GM18502 (cell line): Measurements from ENCODE around the gene PTPRM.

Source experiments
- ATAC-seq: cut with Tn5 transposase; IDR thresholded peaks from one replicate; pipeline ENCODE4 v1.9.1; 2021; ENCODE audit warnings: mild to moderate bottlenecking; ENCODE audit not compliant: unreplicated experiment, poor library complexity

PTPRM gene

GRCh38 chr18:7749510-7749981 lies 182.4 kb downstream of the PTPRM start:
- ATAC-seq, result no peak

GRCh38 chr18:7750095-7750663 lies 183.1 kb downstream of the PTPRM start:
- ATAC-seq, result no peak

DNA sequence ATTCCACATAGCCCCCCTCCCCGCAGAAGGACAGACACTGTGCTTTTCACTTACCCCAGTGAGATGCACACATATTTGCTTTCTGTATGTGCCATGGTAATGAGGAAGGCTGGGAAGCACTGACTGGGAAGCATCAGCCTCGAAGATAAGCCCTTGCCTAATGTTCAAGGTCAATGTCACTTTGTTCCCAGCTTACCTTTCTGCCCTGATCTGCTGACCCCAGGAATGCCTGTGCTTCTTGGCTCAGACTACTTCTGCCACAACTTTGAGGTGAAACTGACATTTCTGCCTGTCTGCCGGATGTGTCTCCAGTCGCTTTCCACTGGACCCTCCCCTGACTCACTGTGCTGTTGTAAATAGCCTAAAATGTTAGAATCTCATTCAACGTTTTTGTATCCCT lies 183.8 kb downstream of the PTPRM start:
- no peak for ATAC-seq

GRCh38 chr18:7754258-7754657 lies 187.1 kb downstream of the PTPRM start:
- ATAC-seq, result no peak

DNA sequence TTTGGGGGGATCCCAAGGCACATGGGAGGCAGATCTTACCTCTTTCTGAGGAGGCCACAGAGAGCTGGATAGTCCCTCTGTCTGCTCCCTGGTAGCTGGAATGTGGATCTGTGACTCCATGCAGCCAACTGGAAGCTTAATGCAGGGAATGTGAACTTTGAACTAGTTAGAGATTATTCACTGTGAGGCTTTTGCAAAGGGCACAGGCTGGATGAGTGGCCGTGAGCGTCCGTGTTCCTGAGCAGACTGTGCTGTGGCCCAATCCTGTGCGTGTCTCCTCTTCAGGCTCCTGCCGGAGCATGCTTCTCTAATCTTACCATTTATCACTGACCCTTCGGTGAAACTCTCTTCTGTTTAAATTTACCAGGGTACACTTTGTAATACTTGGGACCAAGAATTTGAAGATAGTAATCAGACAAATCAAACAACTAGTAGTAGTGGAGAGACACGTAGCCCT lies 187.6 kb downstream of the PTPRM start:
- no peak for ATAC-seq

- ATAC-seq, result no peak
These were observed 188.8 kb downstream of the PTPRM start for GRCh38 chr18:7755753-7756475.

- ATAC-seq, result no peak
These were observed 190.1 kb downstream of the PTPRM start for GRCh38 chr18:7757175-7757574.

- ATAC-seq, result no peak
These were observed 191.6 kb downstream of the PTPRM start for GRCh38 chr18:7758764-7759163.

DNA sequence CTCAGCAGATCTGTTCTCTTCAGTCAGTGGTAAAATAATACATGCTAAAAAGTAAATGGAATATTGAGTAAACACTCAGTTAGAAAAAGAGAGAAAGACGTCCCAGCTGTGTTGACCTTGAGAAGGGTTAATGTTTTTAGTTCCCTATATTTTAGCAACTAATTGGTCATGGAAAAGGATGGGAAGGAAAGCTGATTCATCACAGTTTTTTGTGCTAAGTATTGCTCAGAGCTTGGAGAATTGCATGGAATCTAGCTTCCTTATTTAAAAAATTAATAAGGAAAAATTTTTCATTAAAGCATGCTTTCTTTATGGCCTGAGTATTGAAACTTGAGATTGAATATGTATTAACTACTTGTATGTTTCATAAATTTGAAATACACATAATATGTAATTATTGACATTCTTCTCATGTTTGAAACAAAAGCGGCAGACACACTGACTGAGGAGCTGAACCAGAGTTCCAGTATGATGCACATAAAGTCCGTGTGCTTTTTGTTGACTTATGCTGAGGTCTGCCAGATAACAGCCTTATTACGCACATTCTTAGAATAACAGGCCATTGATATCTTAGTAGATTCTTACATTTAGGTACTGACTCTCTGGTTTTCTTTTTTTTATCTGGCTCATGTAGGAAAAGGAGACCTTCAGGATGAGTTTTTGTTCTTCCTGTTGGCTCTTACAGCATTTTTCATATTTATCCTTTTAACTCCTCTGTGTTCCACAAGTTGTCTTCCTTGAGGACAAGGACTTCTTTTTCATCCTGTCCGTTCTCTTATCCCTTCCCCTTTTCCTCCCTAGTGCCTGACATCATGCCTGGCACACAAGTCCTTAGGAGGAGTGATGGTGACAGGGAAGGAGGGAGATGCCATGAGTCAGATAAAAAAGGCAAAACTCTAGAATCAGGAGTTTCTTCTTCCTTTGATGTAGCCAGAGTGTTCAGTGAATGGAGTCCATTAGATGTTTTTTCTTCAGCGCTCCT lies 194.1 kb downstream of the PTPRM start:
- no peak for ATAC-seq

DNA sequence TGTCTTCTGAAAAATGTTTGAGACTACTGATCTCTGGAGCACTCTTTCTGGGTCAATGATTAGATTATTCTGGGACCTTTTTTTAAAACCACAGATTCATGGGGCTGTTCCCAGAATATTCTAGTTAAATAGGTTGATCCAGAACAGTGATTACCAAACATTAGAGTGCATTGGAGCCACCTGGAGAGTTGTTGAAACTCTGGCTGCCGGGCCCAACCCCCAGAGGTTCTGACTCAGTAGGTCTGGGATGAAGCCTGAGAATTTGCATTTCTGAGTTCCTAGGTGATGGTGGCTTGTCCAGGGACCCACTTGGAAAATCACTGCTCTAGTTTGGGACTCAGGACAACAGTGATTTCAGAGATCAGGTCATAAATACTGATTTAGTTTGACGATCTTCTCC lies 197.3 kb downstream of the PTPRM start:
- no peak for ATAC-seq

DNA sequence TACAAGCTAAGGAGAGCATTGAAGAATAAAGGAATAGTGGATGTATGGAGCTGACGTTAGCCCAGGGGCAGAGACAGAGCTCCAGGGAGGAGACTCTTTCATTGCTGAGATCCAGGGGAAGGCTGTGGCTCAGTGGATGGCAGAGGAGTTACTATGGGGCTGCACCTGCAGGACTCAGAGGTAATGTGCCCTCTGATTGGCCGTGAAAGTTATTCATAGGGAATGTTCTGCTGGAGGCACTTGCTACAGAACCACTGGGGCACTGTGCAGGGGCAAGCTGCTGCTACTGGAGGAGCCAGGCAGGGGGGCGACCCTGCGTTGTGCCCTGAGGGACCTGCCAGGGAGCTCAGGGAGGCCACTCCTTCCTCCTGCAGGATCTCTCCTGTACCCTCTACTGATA lies 199.2 kb downstream of the PTPRM start:
- ATAC-seq, result no peak

DNA sequence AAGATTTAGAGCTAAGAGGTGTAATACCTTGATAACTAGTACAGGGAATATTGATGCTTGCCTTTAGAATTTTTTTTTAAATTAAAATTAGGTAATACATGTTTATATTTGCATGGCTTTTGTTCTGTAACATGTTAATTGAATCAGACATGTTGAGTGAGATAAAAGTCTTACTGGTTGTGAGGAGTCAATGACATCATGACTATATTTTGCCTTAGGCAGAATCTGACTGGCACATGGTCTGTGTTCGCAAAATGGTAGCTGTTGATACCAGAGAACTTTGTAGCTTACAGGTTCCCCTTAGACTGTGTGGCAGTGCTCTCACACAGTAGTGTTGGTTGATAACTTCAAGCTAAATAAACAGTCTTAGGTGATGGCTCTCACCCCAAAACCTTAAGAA lies 199.7 kb downstream of the PTPRM start:
- no peak for ATAC-seq

GRCh38 chr18:7770908-7771307 lies 203.8 kb downstream of the PTPRM start:
- ATAC-seq, result no peak

DNA sequence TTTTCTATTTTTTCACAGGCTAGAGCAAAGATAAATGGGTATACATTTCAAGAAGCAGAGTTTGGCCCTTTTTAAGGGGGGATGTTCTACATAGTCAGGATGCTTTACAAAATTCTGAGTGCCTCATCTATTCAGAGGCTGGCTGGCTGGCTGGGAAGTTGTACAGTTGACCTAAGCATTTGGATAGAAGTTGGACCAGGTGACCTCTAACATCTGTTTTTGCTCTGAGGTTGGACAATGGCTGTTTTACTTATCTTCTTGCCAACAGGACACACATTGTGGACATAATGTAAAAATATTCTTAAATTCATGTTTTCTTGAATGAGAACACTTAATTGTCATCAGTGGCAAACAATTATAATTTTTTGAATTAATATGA lies 205.4 kb downstream of the PTPRM start:
- ATAC-seq, result no peak

DNA sequence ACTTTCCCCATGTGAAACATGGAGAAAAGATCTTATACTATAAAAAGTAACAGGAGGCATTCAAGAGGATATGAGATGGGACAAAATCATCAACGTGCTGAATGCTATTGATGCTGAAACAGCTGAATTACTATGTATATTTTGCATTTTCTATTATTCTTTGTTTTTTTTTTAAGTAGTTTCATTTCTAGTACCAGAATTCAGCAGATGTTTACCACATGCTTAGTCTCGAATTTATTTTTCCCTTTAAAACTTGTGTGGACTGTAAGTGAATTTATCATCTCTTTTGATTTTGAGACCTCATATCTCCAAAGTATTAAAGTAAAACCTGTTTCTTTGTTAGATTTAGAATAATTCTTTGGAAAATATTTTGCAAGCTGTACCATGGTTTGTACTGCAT lies 205.8 kb downstream of the PTPRM start:
- ATAC-seq, result no peak

GRCh38 chr18:7775128-7775527 lies 208.0 kb downstream of the PTPRM start:
- ATAC-seq, result no peak

DNA sequence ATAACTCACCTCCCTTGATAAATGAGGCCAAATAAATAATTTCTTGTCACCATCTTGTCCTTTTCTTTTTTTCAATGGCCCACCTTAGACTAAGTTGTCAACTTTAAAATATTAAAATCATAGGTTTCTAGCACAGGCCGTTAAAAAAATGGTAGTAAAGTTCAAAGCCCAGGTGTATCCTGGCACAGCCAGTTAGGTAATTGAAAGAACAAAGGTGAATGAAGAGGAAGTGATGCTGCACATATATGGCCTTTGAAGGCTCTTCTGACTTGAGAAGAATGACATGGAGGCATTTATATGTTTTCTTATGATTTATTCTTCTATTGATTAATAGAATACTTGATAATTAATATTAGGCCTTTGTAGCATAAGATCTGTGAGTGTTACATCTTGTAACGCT lies 208.7 kb downstream of the PTPRM start:
- no peak for ATAC-seq

DNA sequence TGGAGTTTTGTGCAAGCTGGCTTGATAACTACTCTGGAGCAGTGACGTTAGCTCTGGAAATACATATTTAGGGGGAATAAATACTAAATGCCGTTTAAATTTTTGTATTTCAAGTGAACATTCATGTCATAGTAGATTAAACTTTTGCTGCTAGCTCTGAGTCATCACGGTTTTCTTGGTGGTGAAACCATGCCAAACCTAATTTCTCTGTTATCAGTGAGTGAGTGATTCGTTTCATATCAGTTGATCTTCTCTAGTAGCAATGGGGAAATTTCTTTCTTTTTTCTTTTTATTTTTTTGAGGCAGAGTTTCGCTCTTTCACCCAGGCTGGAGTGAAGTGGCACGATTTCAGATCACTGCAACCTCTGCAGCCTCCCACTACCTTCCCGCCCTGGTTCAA lies 211.1 kb downstream of the PTPRM start:
- ATAC-seq, result no peak

GRCh38 chr18:7779211-7779610 lies 212.1 kb downstream of the PTPRM start:
- no peak for ATAC-seq

DNA sequence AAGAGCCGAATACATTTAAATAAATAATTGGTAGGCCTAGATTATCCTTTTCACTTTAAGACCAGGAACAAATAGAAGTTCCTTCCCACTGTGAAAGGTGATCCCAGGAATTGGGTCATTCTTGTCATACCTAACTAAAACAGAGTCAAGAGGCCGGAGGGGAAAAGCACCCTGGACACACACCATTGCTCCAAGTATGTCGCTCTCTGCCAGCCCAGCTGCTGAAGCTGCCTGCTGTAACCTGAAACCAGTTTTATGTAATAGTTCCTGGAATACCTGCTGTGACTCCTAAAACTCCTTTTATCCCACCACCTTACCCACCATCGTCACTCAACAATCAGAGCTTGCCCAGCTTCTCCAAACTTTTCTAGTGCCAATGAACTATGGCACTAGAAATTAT lies 217.1 kb downstream of the PTPRM start:
- ATAC-seq, result no peak

DNA sequence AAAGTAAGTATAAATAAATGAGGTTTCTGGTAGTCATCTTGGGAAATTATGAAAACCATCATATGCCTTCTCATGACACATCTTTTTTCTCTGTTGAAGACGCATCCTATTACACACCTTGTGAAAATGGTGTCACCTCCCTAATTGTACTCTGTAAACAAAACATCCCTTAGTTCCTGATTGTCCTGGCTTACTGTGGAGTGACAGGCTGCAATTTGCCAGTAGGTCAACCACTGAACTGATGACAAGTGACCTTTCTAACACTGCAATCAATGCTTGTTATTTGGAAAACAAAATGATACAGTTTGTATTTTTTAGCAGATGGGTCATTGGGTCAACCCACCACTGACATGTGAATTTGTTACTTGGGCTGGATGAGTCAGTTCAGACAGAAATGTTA lies 219.5 kb downstream of the PTPRM start:
- ATAC-seq, result no peak
